Left lung (tissue), 10 donors: ENCODE results near the gene NAP1L4. TPM values are rescaled to one million over a fixed set of nuclear protein-coding genes. Genes with fewer than 3 reads are reported as not detected.

Source experiments
- ATAC-seq: fragments of 200-7000 bp; cut with Tn5 transposase; one replicate; pipeline ENCODE4 v1.9.1; 2020; ENCODE audit warnings: moderate library complexity
- DNase-seq, 4 donors: peaks; one replicate each; pipeline ENCODE4 v3.0.0-alpha.2; 2013 to 2020
- H3K27ac ChIP-seq, 2 donors: fragments of 200-600 bp; sonication (generic) in 1 of 2; one replicate each; pipeline versions ENCODE4 v1.5.0 to v1.8.0; 2020 to 2021
- H3K27me3 ChIP-seq, 2 donors: fragments of 200-600 bp; sonication (generic) in 1 of 2; one replicate each; pipeline versions ENCODE4 v1.5.0 to v1.8.0; 2020 to 2021
- H3K36me3 ChIP-seq, 2 donors: fragments of 200-600 bp; sonication (generic) in 1 of 2; one replicate each; pipeline versions ENCODE4 v1.5.0 to v1.8.0; 2020 to 2021
- H3K4me1 ChIP-seq, 2 donors: fragments of 200-600 bp; one replicate each; pipeline ENCODE4 v1.8.0; 2021
- H3K4me3 ChIP-seq, 2 donors: fragments of 200-600 bp; sonication (generic) in 1 of 2; one replicate each; pipeline versions ENCODE4 v1.5.0 to v1.8.0; 2020 to 2021; ENCODE audit warnings: mild to moderate bottlenecking in 1 of 2
- H3K9me3 ChIP-seq, 2 donors: fragments of 200-600 bp; sonication (generic) in 1 of 2; one replicate each; pipeline versions ENCODE4 v1.5.0 to v1.8.0; 2020 to 2021
- intact Hi-C, 2 donors: fragments of 100-400 bp; cut with DNase I; formaldehyde crosslinking; loops; one replicate each; pipeline versions ENCODE4 v1.11.2 to v1.14.2; 2022
- polyA plus RNA-seq, 6 donors: library from polyadenylated mRNA; unstranded; fragments of 120-200 nt; gene quantifications; one replicate each; pipeline ENCODE4 v1.2.1, GENCODE V29; 2013; ENCODE audit not compliant: insufficient read length in 6 of 6
- total RNA-seq, 2 donors: library from RNA; stranded (reverse); fragmentation: NEBNext Ultra II Directional; extraction: Animal tissue kit (Norgen Biotek cat#: 25700); gene quantifications; one replicate each; pipeline ENCODE4 v1.2.1, GENCODE V29; 2021
- TF ChIP-seq, protein P1 (sequence below), 2 donors: fragments of 200-600 bp; sonication (generic) in 1 of 2; IDR thresholded peaks; one replicate each; pipeline versions ENCODE4 v1.5.0 to v1.8.0; 2021; ENCODE audit warnings: antibody characterized with exemption in 2 of 2
- donor health status: DM: no; HTN: yes; CAD: no.
- donor health status: DM: no; HTN: no; CAD: no.

The NAP1L4 gene
- total and polyA plus RNA-seq, 8 donors: 101 to 204 (median 180) TPM

DNA sequence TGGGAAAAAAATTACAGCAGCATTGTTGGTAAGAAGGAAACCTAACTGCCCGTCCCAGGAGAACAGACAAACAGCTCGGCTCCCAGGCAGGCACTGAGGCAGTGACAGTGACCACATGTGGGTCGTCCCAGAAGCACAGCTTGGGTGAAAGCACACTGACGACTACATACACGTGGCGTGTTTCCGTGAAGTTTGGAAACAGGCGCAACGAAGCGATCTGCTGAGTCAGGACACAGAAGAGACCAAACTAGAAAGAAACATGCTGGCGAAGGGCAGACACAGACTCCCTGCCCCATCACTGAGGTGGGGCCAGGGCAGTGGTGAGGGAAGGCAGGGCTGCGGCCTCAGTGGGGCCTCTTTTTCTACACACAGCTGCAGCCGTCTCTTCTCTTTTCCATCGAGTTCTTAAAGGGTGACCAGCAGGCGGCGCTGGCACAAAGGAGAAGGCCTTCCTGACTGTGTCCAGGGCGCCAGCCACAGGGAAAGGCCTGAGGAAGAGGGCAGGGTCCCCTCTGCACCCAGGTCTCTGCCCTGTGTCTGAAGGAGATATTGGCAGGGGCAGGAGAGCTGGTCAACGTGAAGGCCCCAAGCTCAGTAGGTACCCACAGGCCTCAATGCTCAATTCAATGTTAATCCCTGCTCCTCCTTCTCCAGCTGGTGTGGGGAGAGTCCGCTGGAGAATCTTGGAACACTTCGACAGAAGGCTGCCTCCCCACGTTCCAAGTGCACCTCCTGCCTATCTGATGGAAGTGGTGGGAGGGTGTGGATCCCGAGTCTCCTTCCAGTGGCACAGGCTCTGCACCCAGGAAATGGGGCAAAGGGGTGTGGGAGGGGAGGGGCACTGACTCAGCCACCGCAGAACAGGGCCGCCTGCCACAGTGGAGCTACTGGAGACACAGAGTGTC is 45.2 kb upstream of the NAP1L4 start:
- intact Hi-C loops: loop anchor here in 1 of 2 donors (5.0 kb wide), 2 partner anchors 55 to 180 kb away; partner anchors contain the start of gene MRGPRG
- Histone ChIP-seq H3K4me3 (no peak overlapping the region), H3K36me3 (peaks cover 0 to 99% of the 10 kb centered on the region in 2 donors), H3K27ac (peak overlapping the region in 1 of 2 donors; percentile 38), H3K4me1 (peaks cover 0 to 31% of the 10 kb centered on the region in 2 donors), H3K27me3 (no peaks in the 10 kb centered on the region), H3K9me3 (no peaks in the 10 kb centered on the region)
- DNase-seq: peak; percentile 51 to 91 (median 74)
- TF ChIP-seq, protein P1, sequence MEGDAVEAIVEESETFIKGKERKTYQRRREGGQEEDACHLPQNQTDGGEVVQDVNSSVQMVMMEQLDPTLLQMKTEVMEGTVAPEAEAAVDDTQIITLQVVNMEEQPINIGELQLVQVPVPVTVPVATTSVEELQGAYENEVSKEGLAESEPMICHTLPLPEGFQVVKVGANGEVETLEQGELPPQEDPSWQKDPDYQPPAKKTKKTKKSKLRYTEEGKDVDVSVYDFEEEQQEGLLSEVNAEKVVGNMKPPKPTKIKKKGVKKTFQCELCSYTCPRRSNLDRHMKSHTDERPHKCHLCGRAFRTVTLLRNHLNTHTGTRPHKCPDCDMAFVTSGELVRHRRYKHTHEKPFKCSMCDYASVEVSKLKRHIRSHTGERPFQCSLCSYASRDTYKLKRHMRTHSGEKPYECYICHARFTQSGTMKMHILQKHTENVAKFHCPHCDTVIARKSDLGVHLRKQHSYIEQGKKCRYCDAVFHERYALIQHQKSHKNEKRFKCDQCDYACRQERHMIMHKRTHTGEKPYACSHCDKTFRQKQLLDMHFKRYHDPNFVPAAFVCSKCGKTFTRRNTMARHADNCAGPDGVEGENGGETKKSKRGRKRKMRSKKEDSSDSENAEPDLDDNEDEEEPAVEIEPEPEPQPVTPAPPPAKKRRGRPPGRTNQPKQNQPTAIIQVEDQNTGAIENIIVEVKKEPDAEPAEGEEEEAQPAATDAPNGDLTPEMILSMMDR (IDR thresholded peaks at IDR 0.05): peak; percentile 63 to 69
- peak; percentile 90 for ATAC-seq

DNA sequence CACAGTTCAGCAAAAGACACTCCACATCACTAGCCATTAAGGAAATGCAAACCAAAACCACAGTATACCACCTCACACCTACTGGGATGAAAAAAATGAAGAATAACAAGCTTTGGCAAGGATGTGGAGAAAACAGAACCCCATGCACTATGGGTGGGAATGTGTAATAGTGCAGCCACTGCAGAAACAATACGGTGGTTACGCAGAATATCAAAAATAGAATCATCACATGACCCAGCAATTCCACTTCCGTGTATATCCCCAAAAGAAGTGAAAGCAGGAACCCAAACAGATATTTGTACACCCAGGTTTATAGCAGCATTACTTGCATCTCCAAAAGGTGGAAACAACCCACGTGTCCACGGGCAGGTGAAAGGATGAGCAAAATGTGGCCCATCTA is 44.3 kb upstream of the NAP1L4 start:
- Histone ChIP-seq H3K27ac (peak overlapping the region in 1 of 2 donors; percentile 38), H3K27me3 (no peaks in the 10 kb centered on the region), H3K4me3 (no peak overlapping the region), H3K9me3 (no peaks in the 10 kb centered on the region), H3K36me3 (peaks cover 0 to 95% of the 10 kb centered on the region in 2 donors), H3K4me1 (peaks cover 0 to 31% of the 10 kb centered on the region in 2 donors)
- intact Hi-C loops: loop anchor here in 1 of 2 donors (5.0 kb wide), 2 partner anchors 56 to 181 kb away; partner anchors contain the start of gene MRGPRG
- TF ChIP-seq, protein P1 (IDR thresholded peaks at IDR 0.05): no peak
- ATAC-seq: peak; percentile 59
- DNase-seq: no peak

DNA sequence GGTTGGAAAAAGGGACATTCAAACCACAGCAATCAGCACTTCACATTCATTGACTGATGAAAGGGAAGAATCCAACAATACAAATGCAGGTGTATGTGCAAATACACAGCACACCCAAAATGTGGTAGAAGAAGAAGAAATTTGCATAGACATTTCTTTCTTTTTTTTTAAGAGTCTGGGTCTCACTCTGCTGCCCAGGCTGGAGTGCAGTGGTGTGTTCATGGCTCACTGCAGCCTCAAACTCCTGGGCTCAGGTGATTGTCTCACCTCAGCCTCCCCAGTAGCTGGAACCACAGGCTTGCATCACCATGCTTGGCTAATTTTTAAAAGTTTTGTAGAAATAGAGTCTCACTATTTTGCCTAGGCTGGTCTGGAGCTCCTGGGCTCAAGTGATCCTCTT is 43.2 kb upstream of the NAP1L4 start:
- intact Hi-C loops: loop anchor here in 1 of 2 donors (5.0 kb wide), 2 partner anchors 57 to 182 kb away; partner anchors contain the start of gene MRGPRG
- TF ChIP-seq, protein P1 (IDR thresholded peaks at IDR 0.05): no peak

DNA sequence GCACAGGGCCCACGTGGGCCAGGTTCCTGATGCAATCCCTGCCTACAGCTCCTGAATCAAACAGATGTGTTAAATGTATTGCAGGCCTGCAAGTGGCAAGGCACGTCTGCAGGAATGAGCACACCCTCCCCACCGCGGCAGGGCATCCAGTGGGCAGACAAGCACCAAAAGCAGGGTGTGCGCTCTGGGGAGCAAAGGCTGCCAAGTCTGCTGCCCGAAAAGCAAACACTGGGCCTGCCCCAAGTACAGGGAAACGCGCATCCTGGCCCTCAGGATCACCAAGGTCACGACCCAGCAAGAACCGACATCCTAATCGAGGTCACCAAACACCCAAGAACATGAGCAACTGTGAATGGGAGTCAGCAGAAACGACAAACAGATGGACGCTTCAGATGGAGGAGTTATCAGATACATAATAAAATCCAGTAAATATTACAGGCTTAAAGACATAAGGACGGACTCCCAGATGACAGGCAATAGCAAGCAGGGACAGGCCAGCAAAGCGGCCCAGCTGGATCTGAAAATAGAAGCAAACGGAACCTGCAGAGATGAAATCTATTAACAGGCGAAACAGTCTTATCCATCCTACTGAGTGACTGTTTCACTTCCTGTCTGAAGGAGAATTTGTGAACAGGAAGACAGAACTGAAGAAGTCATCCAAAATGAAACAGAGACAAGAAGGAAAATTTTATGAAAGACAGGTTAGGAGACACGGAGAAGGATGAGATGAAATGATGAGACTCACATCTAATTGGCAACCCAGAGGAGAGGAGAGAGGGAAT is 38.4 kb upstream of the NAP1L4 start:
- peaks cover 0 to 95% of the 10 kb centered on the region in 2 donors for H3K36me3 ChIP-seq
- no peak overlapping the region for H3K27ac ChIP-seq
- TF ChIP-seq, protein P1 (IDR thresholded peaks at IDR 0.05): no peak
- DNase-seq (peak in 1 of 4 donors; percentile 55), ATAC-seq (no peak)
- peaks cover 0 to 16% of the 10 kb centered on the region in 2 donors for H3K4me1 ChIP-seq
- intact Hi-C loops: no loop called here
- no peaks in the 10 kb centered on the region for H3K9me3 ChIP-seq
- H3K4me3 ChIP-seq: no peak overlapping the region
- H3K27me3 ChIP-seq: no peaks in the 10 kb centered on the region

More for the DNA sequence above, 43.2 kb upstream of the NAP1L4 start:
- ATAC-seq (no peak), DNase-seq (no peak)
- Histone ChIP-seq H3K27ac (no peak overlapping the region), H3K27me3 (no peaks in the 10 kb centered on the region), H3K4me3 (no peak overlapping the region), H3K4me1 (peaks cover 0 to 40% of the 10 kb centered on the region in 2 donors), H3K9me3 (no peaks in the 10 kb centered on the region), H3K36me3 (peaks cover 0 to 95% of the 10 kb centered on the region in 2 donors)
